A549 (cell line): ENCODE data around the gene MOSMO.

Experiments used
- CTCF ChIP-seq: fragments of >200 bp; sonication (Bioruptor Twin); formaldehyde crosslinking; IDR thresholded peaks from 3 replicates; pipeline ENCODE4 v1.5.1; 2016
- EP300 ChIP-seq, 2 experiments: fragments of >200 bp; sonication (Bioruptor Twin); formaldehyde crosslinking; IDR thresholded peaks; 2 replicates in 1 of 2; 3 replicates in 1 of 2; pipeline ENCODE4 v1.6.1; 2016 to 2017
- ESRRA ChIP-seq: fragments of 150-350 bp; IDR thresholded peaks from 2 replicates; pipeline ENCODE4 v1.6.1; 2014; ENCODE audit warnings: mild to moderate bottlenecking, low read length, borderline replicate concordance
- KDM5A ChIP-seq: fragments of 200-600 bp; sonication (generic); IDR thresholded peaks from 2 replicates; pipeline ENCODE4 v1.6.1; 2016; ENCODE audit warnings: antibody characterized with exemption, mild to moderate bottlenecking
- MAX ChIP-seq: IDR thresholded peaks from 2 replicates; pipeline ENCODE4 v1.6.1; 2012
- NR3C1 ChIP-seq: fragments of >200 bp; sonication (Bioruptor Twin); formaldehyde crosslinking; IDR thresholded peaks from 3 replicates; pipeline ENCODE4 v1.6.1; 2017
- POLR2A ChIP-seq: IDR thresholded peaks from 2 replicates; pipeline ENCODE4 v1.6.1; 2012; ENCODE audit warnings: mild to moderate bottlenecking, low read length
- RAD21 ChIP-seq, 2 experiments: fragments of >200 bp in 1 of 2; sonication (Bioruptor Twin) in 1 of 2; formaldehyde crosslinking in 1 of 2; IDR thresholded peaks in 1 of 2; conservative IDR thresholded peaks in 1 of 2; 2 replicates in 1 of 2; 3 replicates in 1 of 2; pipeline ENCODE4 v1.6.1; 2012 to 2018; ENCODE audit warnings: inconsistent platforms in 1 of 2
- REST ChIP-seq: fragments of 200-600 bp; sonication (generic); IDR thresholded peaks from 2 replicates; pipeline ENCODE4 v1.6.1; 2016; ENCODE audit warnings: antibody characterized with exemption, mild to moderate bottlenecking, moderate library complexity
- SMC3 ChIP-seq: fragments of >200 bp; sonication (Bioruptor Twin); formaldehyde crosslinking; IDR thresholded peaks from 3 replicates; pipeline ENCODE4 v1.6.1; 2018; ENCODE audit warnings: inconsistent platforms

- TF ChIP-seq ESRRA (no peak), CTCF (no peak), MAX (no peak), POLR2A (no peak), NR3C1 (no peak), EP300 (IDR thresholded peaks at IDR 0.05) (no peak), KDM5A (no peak), REST (no peak), SMC3 (no peak), RAD21 (conservative IDR thresholded peaks at IDR 0.05 in 1 of 2, IDR thresholded peaks at IDR 0.05 in 1 of 2) (0 out of 5 replicates have a peak, but pooled peaks of 1 of the 2 experiments have one; percentile 15)
These were observed 115.2 kb downstream of the MOSMO start for GRCh38 chr16:22123146-22123545.
